WERI-Rb-1 (cell line): ENCODE measurements around the gene CMIP.

Experiments used
- DNase-seq: peaks from one replicate; pipeline ENCODE4 v3.0.0-alpha.2; 2020
- H3K27ac ChIP-seq: fragments of 250-450 bp; sonication (Bioruptor Pico); 2 replicates; pipeline ENCODE4 v1.5.1; 2020; ENCODE audit warnings: mild to moderate bottlenecking, moderate library complexity
- H3K27me3 ChIP-seq: fragments of 250-450 bp; sonication (Bioruptor Pico); 2 replicates; pipeline ENCODE4 v1.5.1; 2021; ENCODE audit warnings: mild to moderate bottlenecking, low read depth, moderate library complexity; ENCODE audit not compliant: insufficient read depth, severe bottlenecking
- H3K36me3 ChIP-seq: fragments of 250-450 bp; sonication (Bioruptor Pico); 2 replicates; pipeline ENCODE4 v1.5.1; 2020; ENCODE audit warnings: mild to moderate bottlenecking, moderate library complexity
- H3K4me3 ChIP-seq: 2 replicates; pipeline ENCODE4 v1.5.1; 2011; ENCODE audit warnings: low read depth, mild to moderate bottlenecking, control low read depth, low read length
- H3K9me3 ChIP-seq: fragments of 250-450 bp; sonication (Bioruptor Pico); 2 replicates; pipeline ENCODE4 v1.5.1; 2021; ENCODE audit warnings: mild to moderate bottlenecking, moderate library complexity; ENCODE audit not compliant: severe bottlenecking
- TF ChIP-seq, protein P1 (sequence below): IDR thresholded peaks from 2 replicates; pipeline ENCODE4 v1.5.1; 2011; ENCODE audit warnings: low read depth, mild to moderate bottlenecking, control low read depth, inconsistent platforms, low read length

Gene CMIP

DNA sequence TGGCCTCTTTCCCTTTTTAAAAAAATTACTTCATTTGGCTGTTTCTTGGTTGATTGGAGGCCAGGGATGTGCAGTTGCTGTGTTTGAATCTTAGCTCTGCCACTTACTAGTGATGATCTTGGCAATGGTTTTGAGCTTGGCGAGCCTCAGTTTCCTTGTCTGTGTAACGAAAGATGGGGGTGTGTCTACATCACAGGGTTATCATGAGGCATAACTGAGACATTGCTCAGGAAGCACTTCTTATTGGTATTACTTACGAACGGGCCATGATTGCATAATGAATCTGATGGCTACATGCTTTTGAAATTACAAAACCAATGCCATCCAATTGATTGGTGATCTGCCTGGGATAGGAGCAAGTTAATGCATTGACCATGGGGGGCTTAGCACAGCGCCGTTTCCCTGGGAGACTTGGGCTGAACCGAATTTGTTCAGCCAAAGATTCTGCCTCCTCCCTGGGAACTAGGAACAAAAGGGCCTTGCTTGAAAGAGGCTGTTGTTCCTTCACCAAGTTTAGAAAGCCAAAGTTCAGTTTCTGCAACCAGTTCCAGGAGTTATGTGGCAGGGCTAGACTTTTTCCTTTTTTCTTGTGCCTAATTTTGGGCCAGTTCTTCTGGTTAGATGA lies 21.9 kb downstream of the CMIP start:
- H3K9me3 ChIP-seq: no peaks in the 10 kb centered on the region
- TF ChIP-seq, protein P1, sequence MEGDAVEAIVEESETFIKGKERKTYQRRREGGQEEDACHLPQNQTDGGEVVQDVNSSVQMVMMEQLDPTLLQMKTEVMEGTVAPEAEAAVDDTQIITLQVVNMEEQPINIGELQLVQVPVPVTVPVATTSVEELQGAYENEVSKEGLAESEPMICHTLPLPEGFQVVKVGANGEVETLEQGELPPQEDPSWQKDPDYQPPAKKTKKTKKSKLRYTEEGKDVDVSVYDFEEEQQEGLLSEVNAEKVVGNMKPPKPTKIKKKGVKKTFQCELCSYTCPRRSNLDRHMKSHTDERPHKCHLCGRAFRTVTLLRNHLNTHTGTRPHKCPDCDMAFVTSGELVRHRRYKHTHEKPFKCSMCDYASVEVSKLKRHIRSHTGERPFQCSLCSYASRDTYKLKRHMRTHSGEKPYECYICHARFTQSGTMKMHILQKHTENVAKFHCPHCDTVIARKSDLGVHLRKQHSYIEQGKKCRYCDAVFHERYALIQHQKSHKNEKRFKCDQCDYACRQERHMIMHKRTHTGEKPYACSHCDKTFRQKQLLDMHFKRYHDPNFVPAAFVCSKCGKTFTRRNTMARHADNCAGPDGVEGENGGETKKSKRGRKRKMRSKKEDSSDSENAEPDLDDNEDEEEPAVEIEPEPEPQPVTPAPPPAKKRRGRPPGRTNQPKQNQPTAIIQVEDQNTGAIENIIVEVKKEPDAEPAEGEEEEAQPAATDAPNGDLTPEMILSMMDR: no peak
- no peak overlapping the region for H3K4me3 ChIP-seq
- H3K36me3 ChIP-seq: no peaks in the 10 kb centered on the region
- H3K27ac ChIP-seq: no peak overlapping the region
- no peak for DNase-seq
- no peaks in the 10 kb centered on the region for H3K27me3 ChIP-seq

DNA sequence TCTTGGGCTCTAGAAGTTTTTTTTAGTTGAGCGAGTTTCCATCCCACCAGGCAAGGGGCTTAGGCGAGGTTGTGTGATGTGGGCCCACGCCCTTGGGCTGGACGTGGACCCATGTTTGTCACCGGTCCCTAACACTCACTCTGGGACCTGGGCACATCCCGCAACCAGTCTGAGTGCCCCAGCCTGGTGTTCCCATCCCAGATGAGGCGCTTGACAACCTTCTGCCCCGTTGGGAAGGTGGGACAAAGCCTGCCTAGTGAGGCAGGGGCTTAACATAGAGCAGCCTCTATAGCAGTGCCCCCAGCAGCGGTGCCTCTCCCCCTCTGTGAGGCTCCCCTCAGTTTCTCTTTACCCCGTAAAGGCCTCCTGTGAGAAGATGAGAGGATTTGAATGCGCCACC lies 22.5 kb downstream of the CMIP start:
- Histone ChIP-seq H3K27ac (no peak overlapping the region), H3K27me3 (no peaks in the 10 kb centered on the region), H3K9me3 (no peaks in the 10 kb centered on the region), H3K4me3 (no peak overlapping the region), H3K36me3 (no peaks in the 10 kb centered on the region)
- no peak for DNase-seq
- TF ChIP-seq, protein P1: no peak

DNA sequence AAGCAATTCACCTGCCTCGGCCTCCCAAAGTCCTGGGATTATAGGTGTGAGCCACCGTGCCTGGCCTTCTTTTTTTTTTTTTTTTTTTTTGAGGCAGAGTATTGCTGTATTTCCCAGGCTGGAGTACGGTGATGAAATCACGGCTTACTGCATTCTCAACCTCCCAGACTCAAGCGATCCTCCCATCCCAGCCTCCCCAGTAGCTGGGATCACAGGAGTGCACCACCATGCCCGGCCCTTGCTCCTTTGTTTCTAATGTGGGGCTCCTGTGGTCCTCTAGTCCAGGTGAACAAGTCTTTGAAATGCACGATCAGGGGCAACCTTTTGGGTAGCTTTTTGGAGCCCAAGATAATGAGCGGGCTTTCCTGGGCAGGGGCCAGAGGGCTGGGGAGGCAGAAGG lies 23.2 kb downstream of the CMIP start:
- Histone ChIP-seq H3K4me3 (no peak overlapping the region), H3K9me3 (no peaks in the 10 kb centered on the region), H3K27me3 (no peaks in the 10 kb centered on the region), H3K27ac (no peak overlapping the region), H3K36me3 (no peaks in the 10 kb centered on the region)
- DNase-seq: no peak
- TF ChIP-seq, protein P1: no peak

DNA sequence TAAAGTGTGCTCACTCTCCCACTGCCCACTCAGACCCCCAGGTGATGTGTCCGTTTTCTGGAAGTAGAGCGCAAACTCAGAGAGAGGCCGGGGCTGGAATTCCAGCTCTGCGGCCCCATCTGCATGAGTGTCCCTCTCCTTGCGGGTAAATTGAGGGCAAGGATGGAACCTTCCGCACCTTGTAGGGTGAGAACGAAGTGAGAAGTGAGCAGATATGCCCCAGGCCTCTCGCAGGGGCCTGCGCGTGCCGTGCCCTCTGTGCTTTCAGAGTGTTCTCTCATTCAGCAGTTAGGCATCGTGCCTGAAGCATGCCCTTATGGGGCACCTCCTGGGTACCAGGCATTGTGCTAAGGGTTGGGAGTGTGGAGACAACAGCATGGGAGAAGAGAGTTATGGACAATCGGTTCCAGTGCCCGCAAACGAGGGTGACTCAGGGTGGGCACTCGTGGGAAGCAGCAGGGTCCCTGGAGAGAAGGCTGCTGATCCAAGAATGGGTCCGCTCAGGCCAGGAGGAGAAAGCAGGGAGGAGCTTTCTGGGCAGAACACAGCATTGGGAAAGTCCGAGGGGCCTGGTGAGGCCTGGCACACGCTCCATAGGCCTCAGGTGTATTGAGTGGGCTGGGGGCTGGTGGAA lies 23.8 kb downstream of the CMIP start:
- Histone ChIP-seq H3K27ac (no peak overlapping the region), H3K4me3 (no peak overlapping the region), H3K27me3 (no peaks in the 10 kb centered on the region), H3K9me3 (no peaks in the 10 kb centered on the region), H3K36me3 (no peaks in the 10 kb centered on the region)
- TF ChIP-seq, protein P1: no peak
- DNase-seq: no peak

DNA sequence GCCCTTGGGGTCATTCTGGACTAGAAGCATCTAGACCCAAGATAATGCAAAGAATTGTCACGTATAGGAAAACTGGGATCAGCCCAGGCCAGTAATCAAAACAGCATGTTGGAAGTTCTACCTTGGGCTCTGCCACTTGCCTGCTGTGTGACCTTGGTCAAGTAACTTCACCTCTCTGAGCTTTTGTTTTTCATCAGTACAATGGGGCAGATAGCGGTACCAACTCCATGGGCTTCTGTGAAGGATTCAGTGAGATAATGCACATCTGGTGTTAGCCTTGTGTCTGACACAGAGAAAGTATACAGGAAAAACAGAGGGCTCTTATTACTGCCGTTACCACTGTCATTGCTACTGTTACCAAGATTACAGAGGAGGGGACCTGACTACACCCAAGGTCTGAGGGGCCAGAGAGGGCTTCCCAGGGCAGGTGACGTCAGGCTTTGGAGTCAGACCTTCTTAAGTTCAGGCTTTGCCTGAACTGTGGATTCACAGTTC lies 24.6 kb downstream of the CMIP start:
- Histone ChIP-seq H3K4me3 (no peak overlapping the region), H3K27ac (no peak overlapping the region), H3K9me3 (no peaks in the 10 kb centered on the region), H3K27me3 (no peaks in the 10 kb centered on the region), H3K36me3 (no peaks in the 10 kb centered on the region)
- TF ChIP-seq, protein P1: no peak
- no peak for DNase-seq
